GM12892 (cell line): ENCODE data around the gene CLNS1A.

Experiments used
- DNase-seq: peaks from one replicate; pipeline ENCODE4 v3.0.0; 2011; ENCODE audit not compliant: insufficient read length
- FAIRE-seq: peaks from 2 replicates; lab custom pipeline; 2011; peaks lifted over from hg19 to GRCh38; lab: Jason Lieb, UNC
- POLR2A ChIP-seq: IDR thresholded peaks from 2 replicates; pipeline ENCODE4 v1.6.1; 2011; ENCODE audit warnings: low read depth, low read length, control low read depth
- POLR2AphosphoS5 ChIP-seq: IDR thresholded peaks from 2 replicates; pipeline ENCODE4 v1.6.1; 2011; ENCODE audit warnings: low read depth, low read length, control low read depth
- TAF1 ChIP-seq: IDR thresholded peaks from 2 replicates; pipeline ENCODE4 v1.6.1; 2011; ENCODE audit warnings: low read depth, mild to moderate bottlenecking, control low read depth, low read length, borderline replicate concordance

CLNS1A gene

GRCh38 chr11:77611921-77612320, 25.7 kb downstream of the CLNS1A start:
- TF ChIP-seq TAF1 = no peak
- TF ChIP-seq POLR2A = no peak
- no peak; the same call in none of the 2 replicates for TF ChIP-seq POLR2AphosphoS5

GRCh38 chr11:77609234-77609633, 28.4 kb downstream of the CLNS1A start:
- DNase-seq (no peak), FAIRE-seq (no peak)
- no peak for TF ChIP-seq TAF1
- TF ChIP-seq POLR2A = no peak
- TF ChIP-seq POLR2AphosphoS5 = no peak

More at GRCh38 chr11:77611921-77612320, 25.7 kb downstream of the CLNS1A start:
- DNase-seq = no peak
- FAIRE-seq = no peak

- DNase-seq (no peak), FAIRE-seq (no peak)
- TF ChIP-seq POLR2A (no peak), TAF1 (no peak), POLR2AphosphoS5 (no peak)
Measured at GRCh38 chr11:77604281-77604680, 33.3 kb downstream of the CLNS1A start.

- FAIRE-seq = no peak
- TF ChIP-seq POLR2A = no peak
- no peak for TF ChIP-seq POLR2AphosphoS5
- no peak for TF ChIP-seq TAF1
- DNase-seq = no peak
Measured at GRCh38 chr11:77602381-77603088, 35.1 kb downstream of the CLNS1A start.

GRCh38 chr11:77598195-77598594, 39.4 kb downstream of the CLNS1A start:
- TF ChIP-seq TAF1 = no peak
- TF ChIP-seq POLR2AphosphoS5 = no peak
- TF ChIP-seq POLR2A = no peak
- FAIRE-seq = no peak
- DNase-seq = no peak

DNA sequence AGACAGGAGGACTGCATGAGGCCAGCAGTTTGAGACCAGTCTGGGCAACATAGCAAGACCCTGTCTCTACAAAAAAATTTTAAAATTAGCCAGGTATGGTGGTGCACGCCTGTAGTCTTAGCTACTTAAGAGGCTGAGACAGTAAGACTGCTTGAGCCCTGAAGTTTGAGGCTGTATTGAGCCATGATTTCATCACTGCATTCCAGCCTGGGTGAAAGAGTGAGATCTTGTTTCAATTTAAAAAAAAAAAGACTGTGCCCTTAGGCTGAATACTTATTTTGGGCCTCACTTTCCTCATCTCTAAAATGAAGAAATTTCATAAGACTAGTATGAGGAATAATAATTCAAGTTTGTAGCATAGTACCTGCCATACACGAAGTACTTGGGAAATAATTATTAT, 41.0 kb downstream of the CLNS1A start:
- TF ChIP-seq POLR2AphosphoS5 = no peak
- no peak for TF ChIP-seq POLR2A
- TF ChIP-seq TAF1 = no peak
- FAIRE-seq (no peak), DNase-seq (no peak)

DNA sequence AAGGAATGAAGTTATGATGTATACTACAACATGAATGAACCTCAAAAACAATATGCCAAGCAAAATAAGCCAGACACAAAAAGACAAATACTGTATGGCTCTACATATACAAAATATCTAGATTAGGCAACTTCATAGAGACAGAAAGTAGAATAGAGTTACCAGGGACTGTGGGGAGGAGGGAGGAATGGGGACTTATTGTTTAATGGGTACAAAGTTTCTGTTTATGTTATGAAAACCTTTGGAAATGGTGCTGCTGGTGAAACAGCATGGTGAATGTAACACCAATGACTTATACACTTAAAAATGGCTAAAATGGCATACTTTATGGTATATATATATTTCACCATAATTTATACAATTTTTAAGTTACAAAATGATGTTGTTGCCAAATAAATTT, 43.7 kb downstream of the CLNS1A start:
- TF ChIP-seq TAF1 = no peak
- TF ChIP-seq POLR2AphosphoS5 = no peak
- TF ChIP-seq POLR2A = no peak
- DNase-seq (no peak), FAIRE-seq (no peak)

GRCh38 chr11:77592727-77593126, 44.9 kb downstream of the CLNS1A start:
- no peak for FAIRE-seq
- DNase-seq = no peak
- TF ChIP-seq POLR2AphosphoS5 (no peak), TAF1 (no peak), POLR2A (no peak)

DNA sequence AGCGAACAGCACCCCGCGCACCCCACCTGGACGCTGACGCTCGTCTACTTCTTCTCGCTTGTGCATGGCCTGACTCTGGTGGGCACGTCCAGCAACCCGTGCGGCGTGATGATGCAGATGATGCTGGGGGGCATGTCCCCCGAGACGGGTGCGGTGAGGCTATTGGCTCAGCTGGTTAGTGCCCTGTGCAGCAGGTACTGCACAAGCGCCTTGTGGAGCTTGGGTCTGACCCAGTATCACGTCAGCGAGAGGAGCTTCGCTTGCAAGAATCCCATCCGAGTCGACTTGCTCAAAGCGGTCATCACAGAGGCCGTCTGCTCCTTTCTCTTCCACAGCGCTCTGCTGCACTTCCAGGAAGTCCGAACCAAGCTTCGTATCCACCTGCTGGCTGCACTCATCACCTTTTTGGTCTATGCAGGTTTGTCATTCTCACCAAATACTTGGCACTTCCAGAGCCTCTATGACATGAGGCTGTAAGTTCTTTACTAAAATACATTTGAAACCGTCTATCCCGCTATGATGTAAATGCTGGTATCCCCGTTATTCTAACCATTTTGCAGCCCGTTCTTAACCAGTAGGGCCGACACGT, 47.3 kb downstream of the CLNS1A start:
- FAIRE-seq (no peak), DNase-seq (no peak)
- TF ChIP-seq POLR2AphosphoS5 (no peak), TAF1 (no peak), POLR2A (no peak)

DNA sequence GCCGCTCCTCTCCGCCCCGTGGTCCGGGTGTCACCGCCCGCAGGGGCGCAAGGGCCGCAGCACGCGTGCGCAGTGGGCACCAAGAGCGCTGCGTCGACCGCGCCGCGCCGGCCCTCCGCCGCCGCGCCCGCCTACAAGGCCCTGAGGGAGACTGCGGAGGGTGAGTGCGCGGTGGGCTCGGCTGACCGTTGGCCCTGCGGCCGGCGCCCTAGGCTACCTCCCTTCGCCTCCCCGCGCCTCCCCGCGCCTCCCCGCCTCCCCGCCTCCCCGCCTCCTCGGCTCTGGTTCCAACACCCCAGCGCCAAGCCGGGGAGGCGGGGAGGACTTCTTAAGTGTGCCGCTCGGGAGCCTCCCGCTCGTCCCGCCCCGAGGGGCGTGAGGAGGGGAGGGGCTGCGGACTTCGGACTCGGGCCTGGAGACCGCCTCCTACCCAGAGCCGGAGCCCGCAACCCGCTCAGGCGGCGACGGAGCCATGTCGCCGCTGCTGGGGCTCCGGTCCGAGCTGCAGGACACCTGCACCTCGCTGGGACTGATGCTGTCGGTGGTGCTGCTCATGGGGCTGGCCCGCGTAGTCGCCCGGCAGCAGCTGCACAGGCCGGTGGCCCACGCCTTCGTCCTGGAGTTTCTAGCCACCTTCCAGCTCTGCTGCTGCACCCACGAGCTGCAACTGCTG, 47.9 kb downstream of the CLNS1A start, which contains the start of gene AQP11:
Gene AQP11 (plus strand): TSS at position 433 of the 673 bp plus-strand sequence. CDS start 40 bp downstream, at position 473.
- DNase-seq = peak; percentile 81
- TF ChIP-seq TAF1 (no peak), POLR2AphosphoS5 (peak; percentile 46; the same call in 1 of the 2 replicates), POLR2A (peak; percentile 41; the same call in 1 of the 2 replicates)
- FAIRE-seq = peak; percentile 98

DNA sequence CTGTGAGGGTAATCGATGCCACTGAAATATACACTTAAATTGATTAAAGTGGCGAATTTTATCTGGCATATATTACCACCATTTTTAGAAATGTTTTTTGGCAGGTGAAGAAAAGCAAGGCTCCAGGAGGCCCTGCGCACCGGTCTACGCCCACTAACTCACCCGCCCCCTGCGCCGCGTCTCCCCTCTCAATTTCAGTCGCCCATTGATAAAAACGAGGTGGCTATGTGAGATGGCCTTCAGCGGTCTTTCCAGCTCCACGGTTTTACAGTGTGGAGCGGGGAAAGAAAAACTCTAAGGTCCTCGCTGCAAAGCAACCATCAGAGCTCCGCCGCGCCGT, 48.4 kb downstream of the CLNS1A start:
- TF ChIP-seq POLR2A (no peak), POLR2AphosphoS5 (no peak), TAF1 (no peak)
- FAIRE-seq = no peak
- DNase-seq = no peak
